Subcutaneous abdominal adipose tissue (tissue), 5 donors: ENCODE results near the gene MICB.

Source experiments
- H3K27ac ChIP-seq: one replicate; pipeline ENCODE4 v1.7.0; 2013; ENCODE audit warnings: low read depth, mild to moderate bottlenecking, inconsistent platforms, low read length, moderate library complexity
- H3K27me3 ChIP-seq, 5 donors: one replicate each; pipeline ENCODE4 v1.7.0; 2013; ENCODE audit warnings: low read length in 5 of 5, inconsistent platforms in 1 of 5; ENCODE audit not compliant: control insufficient read depth in 5 of 5, insufficient read depth in 4 of 5
- H3K36me3 ChIP-seq, 5 donors: one replicate each; pipeline ENCODE4 v1.7.0; 2013; ENCODE audit warnings: low read length in 5 of 5; ENCODE audit not compliant: control insufficient read depth in 5 of 5, insufficient read depth in 5 of 5
- H3K4me1 ChIP-seq, 5 donors: one replicate each; pipeline ENCODE4 v1.7.0; 2013; ENCODE audit warnings: low read length in 5 of 5, mild to moderate bottlenecking in 3 of 5, moderate library complexity in 1 of 5; ENCODE audit not compliant: control insufficient read depth in 5 of 5, insufficient read depth in 5 of 5
- H3K4me3 ChIP-seq, 5 donors: one replicate each; pipeline ENCODE4 v1.7.0; 2013; ENCODE audit warnings: low read length in 5 of 5, low read depth in 1 of 5
- H3K9ac ChIP-seq, 5 donors: one replicate each; pipeline ENCODE4 v1.7.0; 2013; ENCODE audit warnings: low read length in 5 of 5, mild to moderate bottlenecking in 4 of 5, moderate library complexity in 3 of 5
- H3K9me3 ChIP-seq, 5 donors: one replicate each; pipeline ENCODE4 v1.7.0; 2013; ENCODE audit warnings: low read length in 5 of 5; ENCODE audit not compliant: control insufficient read depth in 5 of 5
- donor health status: healthy.
- donor health status: healthy.
- donor health status: healthy.
- donor health status: healthy.
- donor health status: healthy.

MICB gene

GRCh38 chr6:31464252-31465184 lies 33.4 kb upstream of the MICB start:
- H3K9me3 ChIP-seq, result no peaks in the 10 kb centered on the region
- H3K9ac ChIP-seq, result no peak overlapping the region
- peaks cover 0 to 3% (median 0%) of the 10 kb centered on the region in 5 donors for H3K36me3 ChIP-seq
- peak overlapping the region in 4 of 5 donors; percentile 69 to 93 (median 79) for H3K4me3 ChIP-seq
- peaks cover 0 to 3% (median 0%) of the 10 kb centered on the region in 5 donors for H3K27me3 ChIP-seq
- H3K4me1 ChIP-seq, result peaks cover 0 to 47% (median 13%) of the 10 kb centered on the region in 5 donors
- no peak overlapping the region for H3K27ac ChIP-seq

GRCh38 chr6:31465185-31465536 lies 32.8 kb upstream of the MICB start:
- Histone ChIP-seq H3K4me3 (peak overlapping the region in 4 of 5 donors; percentile 31 to 93 (median 79)), H3K27ac (no peak overlapping the region), H3K9me3 (no peaks in the 10 kb centered on the region), H3K36me3 (peaks cover 0 to 3% (median 0%) of the 10 kb centered on the region in 5 donors), H3K27me3 (peaks cover 0 to 3% (median 0%) of the 10 kb centered on the region in 5 donors), H3K4me1 (peaks cover 0 to 54% (median 13%) of the 10 kb centered on the region in 5 donors), H3K9ac (no peak overlapping the region)

- H3K9me3 ChIP-seq, result no peaks in the 10 kb centered on the region
- peaks cover 0 to 59% (median 13%) of the 10 kb centered on the region in 5 donors for H3K4me1 ChIP-seq
- peaks cover 0 to 3% (median 0%) of the 10 kb centered on the region in 5 donors for H3K36me3 ChIP-seq
- H3K27me3 ChIP-seq, result peaks cover 0 to 3% (median 0%) of the 10 kb centered on the region in 5 donors
- peak overlapping the region in 2 of 5 donors; percentile 70 to 88 for H3K4me3 ChIP-seq
- H3K9ac ChIP-seq, result no peak overlapping the region
- H3K27ac ChIP-seq, result no peak overlapping the region
Observed at GRCh38 chr6:31465718-31466117, 32.2 kb upstream of the MICB start.

- Histone ChIP-seq H3K9me3 (no peaks in the 10 kb centered on the region), H3K27me3 (peaks cover 0 to 3% (median 0%) of the 10 kb centered on the region in 5 donors), H3K36me3 (peaks cover 0 to 4% (median 0%) of the 10 kb centered on the region in 5 donors), H3K27ac (no peak overlapping the region), H3K9ac (no peak overlapping the region), H3K4me3 (no peak overlapping the region), H3K4me1 (peaks cover 0 to 67% (median 13%) of the 10 kb centered on the region in 5 donors)
Observed at GRCh38 chr6:31466466-31466865, 31.5 kb upstream of the MICB start.

GRCh38 chr6:31467151-31467550 lies 30.8 kb upstream of the MICB start:
- no peak overlapping the region for H3K4me3 ChIP-seq
- H3K9ac ChIP-seq, result no peak overlapping the region
- peaks cover 0 to 4% (median 0%) of the 10 kb centered on the region in 5 donors for H3K36me3 ChIP-seq
- H3K27me3 ChIP-seq, result no peaks in the 10 kb centered on the region
- H3K27ac ChIP-seq, result no peak overlapping the region
- H3K4me1 ChIP-seq, result peaks cover 0 to 69% (median 12%) of the 10 kb centered on the region in 5 donors
- no peaks in the 10 kb centered on the region for H3K9me3 ChIP-seq

DNA sequence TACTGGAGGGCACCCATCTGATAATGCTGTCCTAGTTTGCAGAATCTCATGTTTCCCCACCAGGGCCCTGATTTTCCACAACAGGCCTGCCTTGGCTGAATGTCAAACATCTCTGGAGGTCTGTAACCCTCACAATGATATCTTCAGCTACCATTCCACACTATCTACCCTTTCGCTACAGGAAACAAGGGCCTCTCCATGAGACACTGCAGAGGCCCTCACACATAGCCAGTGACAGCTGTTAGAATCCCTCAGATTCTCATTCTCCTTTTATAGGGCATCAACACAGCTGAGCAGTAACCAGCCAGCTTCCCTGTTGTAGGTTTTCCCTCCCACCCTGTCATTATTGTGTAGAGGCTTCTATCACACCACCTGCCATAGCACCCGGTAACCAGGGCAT lies 29.6 kb upstream of the MICB start:
- no peaks in the 10 kb centered on the region for H3K27me3 ChIP-seq
- H3K9ac ChIP-seq, result no peak overlapping the region
- H3K4me3 ChIP-seq, result no peak overlapping the region
- no peak overlapping the region for H3K27ac ChIP-seq
- H3K9me3 ChIP-seq, result no peaks in the 10 kb centered on the region
- H3K4me1 ChIP-seq, result peaks cover 0 to 64% (median under 1%) of the 10 kb centered on the region in 5 donors
- peaks cover 0 to 6% (median 0%) of the 10 kb centered on the region in 5 donors for H3K36me3 ChIP-seq

DNA sequence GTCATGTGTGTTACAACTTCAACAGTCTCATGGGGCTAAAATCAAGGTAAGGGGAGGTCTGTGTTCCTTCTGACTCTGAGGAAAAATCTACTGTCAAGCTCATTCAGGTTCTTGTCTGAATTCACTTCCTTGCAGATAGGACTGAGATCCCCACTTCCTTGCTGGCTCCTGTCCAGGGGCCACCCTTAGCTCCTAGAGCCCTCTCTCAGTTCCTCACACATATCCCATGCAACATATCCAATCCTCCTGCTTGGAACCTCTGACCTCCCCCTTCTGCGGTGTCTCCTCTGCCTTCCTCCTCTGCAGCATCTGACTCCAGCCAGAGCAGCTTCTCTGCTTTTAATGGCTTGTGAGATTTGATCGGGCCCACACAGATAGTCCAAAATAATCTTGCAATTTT lies 27.1 kb upstream of the MICB start:
- Histone ChIP-seq H3K9ac (no peak overlapping the region), H3K27ac (no peak overlapping the region), H3K27me3 (no peaks in the 10 kb centered on the region), H3K4me1 (peaks cover 0 to 50% (median 0%) of the 10 kb centered on the region in 5 donors), H3K36me3 (peaks cover 0 to 6% (median 0%) of the 10 kb centered on the region in 5 donors), H3K4me3 (no peak overlapping the region), H3K9me3 (no peaks in the 10 kb centered on the region)

DNA sequence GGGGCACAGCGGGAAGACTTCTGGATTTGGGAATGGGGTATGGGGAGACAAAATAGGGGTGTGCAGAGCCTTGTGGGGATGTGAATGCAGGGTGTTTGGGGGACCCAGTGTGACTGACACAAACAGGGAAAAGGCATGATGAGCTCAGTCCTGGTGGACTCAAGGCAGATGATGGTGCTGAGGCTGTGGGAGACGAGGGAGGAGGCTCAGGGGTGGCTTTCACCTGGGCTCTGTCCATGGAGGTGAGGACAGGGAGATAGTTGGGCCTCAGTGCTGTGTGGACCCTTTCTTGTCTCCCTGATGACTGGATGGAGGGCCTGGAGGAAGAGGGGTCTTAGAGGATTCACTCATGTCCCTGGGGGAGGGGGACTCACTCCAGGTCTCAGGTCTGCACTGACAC lies 26.2 kb upstream of the MICB start:
- no peaks in the 10 kb centered on the region for H3K27me3 ChIP-seq
- H3K9ac ChIP-seq, result no peak overlapping the region
- H3K27ac ChIP-seq, result no peak overlapping the region
- peaks cover 0 to 49% (median 0%) of the 10 kb centered on the region in 5 donors for H3K4me1 ChIP-seq
- H3K9me3 ChIP-seq, result no peaks in the 10 kb centered on the region
- H3K4me3 ChIP-seq, result no peak overlapping the region
- peaks cover 0 to 4% (median 0%) of the 10 kb centered on the region in 5 donors for H3K36me3 ChIP-seq

DNA sequence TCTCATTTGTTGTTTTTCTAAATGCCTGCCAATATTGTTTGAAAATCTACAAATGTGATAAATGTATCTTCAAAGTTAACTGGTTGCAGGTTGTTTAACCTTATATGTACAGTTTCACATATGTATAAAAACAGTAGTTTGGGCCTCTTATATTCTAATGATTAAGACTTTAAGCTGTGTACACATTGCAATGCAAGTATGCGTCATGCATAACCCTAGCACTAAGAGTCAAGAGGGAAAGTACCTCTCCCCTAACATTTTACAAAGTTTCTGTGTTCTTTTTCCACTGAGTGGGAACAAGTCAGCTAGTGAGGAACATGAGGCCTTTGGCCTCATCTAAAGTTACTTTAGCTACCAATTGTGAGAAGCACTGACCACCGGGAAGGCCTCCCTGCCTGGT lies 25.7 kb upstream of the MICB start:
- Histone ChIP-seq H3K36me3 (peaks cover 0 to 4% (median 0%) of the 10 kb centered on the region in 5 donors), H3K4me1 (peaks cover 0 to 48% (median 0%) of the 10 kb centered on the region in 5 donors), H3K27ac (no peak overlapping the region)

GRCh38 chr6:31473244-31473643 lies 24.7 kb upstream of the MICB start:
- Histone ChIP-seq H3K4me1 (peaks cover 0 to 48% (median 0%) of the 10 kb centered on the region in 5 donors), H3K36me3 (peaks cover 0 to 4% (median 0%) of the 10 kb centered on the region in 5 donors), H3K27ac (no peak overlapping the region), H3K9me3 (no peaks in the 10 kb centered on the region), H3K4me3 (no peak overlapping the region), H3K9ac (no peak overlapping the region), H3K27me3 (no peaks in the 10 kb centered on the region)

More for the DNA sequence above, 25.7 kb upstream of the MICB start:
- Histone ChIP-seq H3K27me3 (no peaks in the 10 kb centered on the region), H3K9ac (no peak overlapping the region), H3K9me3 (no peaks in the 10 kb centered on the region), H3K4me3 (no peak overlapping the region)
